Esophagus muscularis mucosa (tissue), 4 donors: ENCODE data around the gene ATP1A3.

ENCODE experiments used
- CTCF ChIP-seq, 3 experiments: fragments of 200-600 bp in 2 of 3; fragments of 450-650 bp in 1 of 3; sonication (generic) in 2 of 3; IDR thresholded peaks; one replicate each; pipeline ENCODE4 v1.5.1; 2017 to 2019; ENCODE audit warnings: antibody characterized with exemption in 3 of 3, mild to moderate bottlenecking in 2 of 3, moderate library complexity in 1 of 3
- EP300 ChIP-seq: sonication (generic); formaldehyde crosslinking; IDR thresholded peaks from one replicate; pipeline ENCODE4 v1.6.1; 2017; ENCODE audit warnings: antibody characterized with exemption
- POLR2A ChIP-seq: fragments of 450-650 bp; IDR thresholded peaks from one replicate; pipeline ENCODE4 v1.6.1; 2017; ENCODE audit warnings: antibody characterized with exemption, moderate library complexity, mild to moderate bottlenecking, low read depth
- POLR2AphosphoS5 ChIP-seq, 2 donors: sonication (generic); formaldehyde crosslinking; IDR thresholded peaks; one replicate each; pipeline ENCODE4 v1.6.1; 2017; ENCODE audit warnings: antibody characterized with exemption in 2 of 2

DNA sequence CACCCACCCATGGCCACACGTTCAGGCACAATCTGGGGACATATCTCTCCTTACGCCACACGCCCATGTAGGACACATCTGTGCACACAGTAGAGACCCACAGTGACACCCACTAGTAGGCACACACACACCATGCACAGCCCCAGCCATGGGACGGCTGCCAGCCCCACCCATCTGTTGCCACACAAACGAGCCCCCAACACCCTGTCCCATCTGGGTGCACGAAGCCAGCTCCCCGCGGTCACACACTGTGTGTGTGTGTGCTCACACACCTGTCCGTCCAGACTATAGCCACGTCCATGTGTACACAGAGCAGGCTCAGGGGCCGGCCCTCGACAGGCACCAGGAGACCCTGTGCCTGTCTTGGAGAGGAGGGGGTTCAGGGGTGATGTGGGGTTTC is 76.4 kb downstream of the ATP1A3 start:
- TF ChIP-seq CTCF (IDR thresholded peaks at IDR 0.05) = no peak
- no peak for TF ChIP-seq POLR2AphosphoS5 (IDR thresholded peaks at IDR 0.05)
- TF ChIP-seq POLR2A = no peak
- no peak for TF ChIP-seq EP300
